Measurements from ENCODE around the gene SCYGR7. TPM values are rescaled to one million over a fixed set of nuclear protein-coding genes. Genes with fewer than 3 reads are reported as not detected.
"Not testable (repeated sequence)": the region's sequence is repeated elsewhere in the genome, so short reads cannot be mapped to it uniquely, and the experiment has no call there.

SCYGR7 gene
- total and polyA plus RNA-seq, 2 experiments from 2014 or later = not detected

GRCh38 chr2:227739351-227739750 lies 11.2 kb downstream of the SCYGR7 start:
- Histone ChIP-seq H3K4me2 (no peak overlapping the region), H3K9me2 (replicated peaks; ENCODE audit: insufficient read depth) (no peaks in the 10 kb centered on the region), H4K20me1 (ENCODE audit: insufficient read depth, poor library complexity, severe bottlenecking) (no peaks in the 10 kb centered on the region), H3K4me1 (ENCODE audit: insufficient read depth) (no peaks in the 10 kb centered on the region), H2AFZ (no peak overlapping the region), H3K36me3 (replicated peaks; ENCODE audit: insufficient read depth, low read depth) (no peaks in the 10 kb centered on the region), H3K4me3 (no peak overlapping the region), H3K27me3 (no peaks in the 10 kb centered on the region), H3K79me2 (no peaks in the 10 kb centered on the region), H3K9me3 (ENCODE audit: low read depth) (no peaks in the 10 kb centered on the region), H3K27ac (peak overlapping the region; percentile 35)
- peak; percentile 25 for DNase-seq (ENCODE audit: low spot score)
- 39% methylated on average over 14 of the region's 14 CpGs for WGBS (ENCODE audit: low lambda C conversion rate, missing lambda C conversion rate)
- TF ChIP-seq EZH2 (IDR thresholded peaks at IDR 0.05; ENCODE audit: borderline replicate concordance) = no peak
- TF ChIP-seq, protein P1, sequence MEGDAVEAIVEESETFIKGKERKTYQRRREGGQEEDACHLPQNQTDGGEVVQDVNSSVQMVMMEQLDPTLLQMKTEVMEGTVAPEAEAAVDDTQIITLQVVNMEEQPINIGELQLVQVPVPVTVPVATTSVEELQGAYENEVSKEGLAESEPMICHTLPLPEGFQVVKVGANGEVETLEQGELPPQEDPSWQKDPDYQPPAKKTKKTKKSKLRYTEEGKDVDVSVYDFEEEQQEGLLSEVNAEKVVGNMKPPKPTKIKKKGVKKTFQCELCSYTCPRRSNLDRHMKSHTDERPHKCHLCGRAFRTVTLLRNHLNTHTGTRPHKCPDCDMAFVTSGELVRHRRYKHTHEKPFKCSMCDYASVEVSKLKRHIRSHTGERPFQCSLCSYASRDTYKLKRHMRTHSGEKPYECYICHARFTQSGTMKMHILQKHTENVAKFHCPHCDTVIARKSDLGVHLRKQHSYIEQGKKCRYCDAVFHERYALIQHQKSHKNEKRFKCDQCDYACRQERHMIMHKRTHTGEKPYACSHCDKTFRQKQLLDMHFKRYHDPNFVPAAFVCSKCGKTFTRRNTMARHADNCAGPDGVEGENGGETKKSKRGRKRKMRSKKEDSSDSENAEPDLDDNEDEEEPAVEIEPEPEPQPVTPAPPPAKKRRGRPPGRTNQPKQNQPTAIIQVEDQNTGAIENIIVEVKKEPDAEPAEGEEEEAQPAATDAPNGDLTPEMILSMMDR (IDR thresholded peaks at IDR 0.05; ENCODE audit: poor library complexity) = no peak
- TF ChIP-seq EZH2phosphoT487 (IDR thresholded peaks at IDR 0.05; ENCODE audit: low read depth, severe bottlenecking, unreplicated experiment) = no peak

GRCh38 chr2:227740705-227741104 lies 12.6 kb downstream of the SCYGR7 start:
- WGBS (ENCODE audit: low lambda C conversion rate, missing lambda C conversion rate) = 84% methylated on average over 7 of the region's 7 CpGs
- H3K9me2 ChIP-seq (replicated peaks; ENCODE audit: insufficient read depth); H3K27me3 ChIP-seq; H3K9me3 ChIP-seq (ENCODE audit: low read depth); H3K4me1 ChIP-seq (ENCODE audit: insufficient read depth); H3K79me2 ChIP-seq; H3K36me3 ChIP-seq (replicated peaks; ENCODE audit: insufficient read depth, low read depth); H3K4me2 ChIP-seq; H3K4me3 ChIP-seq; H4K20me1 ChIP-seq (ENCODE audit: insufficient read depth, poor library complexity, severe bottlenecking); H2AFZ ChIP-seq; H3K27ac ChIP-seq; DNase-seq (ENCODE audit: low spot score): not testable (repeated sequence)

DNA sequence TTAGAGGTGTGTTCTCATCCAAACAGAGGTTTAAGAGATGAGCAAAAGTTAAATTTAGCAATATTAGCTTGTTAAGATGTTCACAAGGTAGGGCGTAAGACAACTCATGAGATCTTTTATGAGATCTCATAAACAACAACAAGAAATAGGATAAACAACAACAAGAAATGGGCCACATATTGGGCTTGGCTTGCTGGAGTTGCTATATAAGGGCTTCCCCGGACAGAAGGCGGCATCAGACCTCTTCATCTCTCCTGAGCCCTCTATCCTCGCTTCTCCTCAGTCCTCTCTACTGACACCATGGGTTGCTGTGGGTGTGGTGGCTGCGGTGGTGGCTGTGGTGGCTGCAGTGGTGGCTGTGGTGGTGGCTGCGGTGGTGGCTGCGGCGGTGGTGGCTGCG lies 17.5 kb downstream of the SCYGR7 start, which contains the start of gene SCYGR8:
SCYGR8 (plus strand) TSS at position 301 of the 400 bp plus-strand sequence; CDS start at position 301, 0 bp downstream.
- Histone ChIP-seq H3K27me3 (no peaks in the 10 kb centered on the region), H3K36me3 (replicated peaks; ENCODE audit: insufficient read depth, low read depth) (no peaks in the 10 kb centered on the region), H3K9me3 (ENCODE audit: low read depth) (no peaks in the 10 kb centered on the region), H3K4me2 (no peak within 1 kb of the TSS), H3K9me2 (replicated peaks; ENCODE audit: insufficient read depth) (no peaks in the 10 kb centered on the region), H3K4me3 (no peak within 1 kb of the TSS), H2AFZ (no peak within 1 kb of the TSS), H3K4me1 (ENCODE audit: insufficient read depth) (no peaks in the 10 kb centered on the region), H4K20me1 (ENCODE audit: insufficient read depth, poor library complexity, severe bottlenecking) (no peaks in the 10 kb centered on the region), H3K27ac (no peak within 1 kb of the TSS), H3K79me2 (no peaks in the 10 kb centered on the region)
- TF ChIP-seq EZH2phosphoT487 (IDR thresholded peaks at IDR 0.05; ENCODE audit: low read depth, severe bottlenecking, unreplicated experiment) (no peak), EZH2 (IDR thresholded peaks at IDR 0.05; ENCODE audit: borderline replicate concordance) (no peak)
- TF ChIP-seq, protein P1 (IDR thresholded peaks at IDR 0.05; ENCODE audit: poor library complexity) = no peak
- 95% methylated on average over 4 of the region's 9 CpGs for WGBS (ENCODE audit: low lambda C conversion rate, missing lambda C conversion rate)
- no peak for DNase-seq (ENCODE audit: low spot score)

GRCh38 chr2:227748079-227748478 lies 19.9 kb downstream of the SCYGR7 start:
- TF ChIP-seq, protein P1 (IDR thresholded peaks at IDR 0.05; ENCODE audit: poor library complexity) = peak; percentile 32
- no peak for TF ChIP-seq EZH2 (IDR thresholded peaks at IDR 0.05; ENCODE audit: borderline replicate concordance)
- no peak overlapping the region for H2AFZ ChIP-seq
- 61% methylated on average over 6 of the region's 6 CpGs for WGBS (ENCODE audit: low lambda C conversion rate, missing lambda C conversion rate)
- no peak overlapping the region for H3K27ac ChIP-seq
- no peaks in the 10 kb centered on the region for H3K79me2 ChIP-seq
- no peaks in the 10 kb centered on the region for H3K9me2 ChIP-seq (replicated peaks; ENCODE audit: insufficient read depth)
- H3K4me1 ChIP-seq (ENCODE audit: insufficient read depth) = no peaks in the 10 kb centered on the region
- no peak overlapping the region for H3K4me2 ChIP-seq
- H3K4me3 ChIP-seq = no peak overlapping the region
- no peaks in the 10 kb centered on the region for H3K36me3 ChIP-seq (replicated peaks; ENCODE audit: insufficient read depth, low read depth)
- H3K27me3 ChIP-seq = no peaks in the 10 kb centered on the region
- no peak for DNase-seq (ENCODE audit: low spot score)
- H4K20me1 ChIP-seq (ENCODE audit: insufficient read depth, poor library complexity, severe bottlenecking) = no peaks in the 10 kb centered on the region
- H3K9me3 ChIP-seq (ENCODE audit: low read depth) = no peaks in the 10 kb centered on the region

- 70% methylated on average over 4 of the region's 4 CpGs for WGBS (ENCODE audit: low lambda C conversion rate, missing lambda C conversion rate)
- H3K79me2 ChIP-seq = not testable (repeated sequence)
These were observed 28.1 kb downstream of the SCYGR7 start for GRCh38 chr2:227756261-227756660.

More at GRCh38 chr2:227756261-227756660, 28.1 kb downstream of the SCYGR7 start:
- H3K4me2 ChIP-seq; H3K9me2 ChIP-seq (replicated peaks; ENCODE audit: insufficient read depth); H3K4me3 ChIP-seq; H3K27ac ChIP-seq; H3K9me3 ChIP-seq (ENCODE audit: low read depth); H2AFZ ChIP-seq; H3K27me3 ChIP-seq; H3K36me3 ChIP-seq (replicated peaks; ENCODE audit: insufficient read depth, low read depth); H4K20me1 ChIP-seq (ENCODE audit: insufficient read depth, poor library complexity, severe bottlenecking); DNase-seq (ENCODE audit: low spot score): not testable (repeated sequence)
- peaks cover 10% of the 10 kb centered on the region for H3K4me1 ChIP-seq (ENCODE audit: insufficient read depth)

All from hepatocyte (in vitro differentiated cells).